ENCODE measurements around the gene FARP2.

FARP2 gene

GRCh38 chr2:241461693-241462677 lies 105.9 kb downstream of the FARP2 start:
- H3K36me3 Mint-ChIP-seq (ENCODE audit: low read depth), result no peaks in the 10 kb centered on the region
- no peaks in the 10 kb centered on the region for H3K9me3 Mint-ChIP-seq
- H3K27ac Mint-ChIP-seq, result no peak overlapping the region
- no peaks in the 10 kb centered on the region for H3K4me1 Mint-ChIP-seq (ENCODE audit: low read depth)
- H3K27me3 Mint-ChIP-seq, result no peaks in the 10 kb centered on the region
- H3K4me3 Mint-ChIP-seq, result no peak overlapping the region

- H3K9me3 Mint-ChIP-seq, result no peaks in the 10 kb centered on the region
- H3K4me3 Mint-ChIP-seq, result no peak overlapping the region
Observed at GRCh38 chr2:241463276-241464135, 107.4 kb downstream of the FARP2 start.

GRCh38 chr2:241465543-241465942 lies 109.5 kb downstream of the FARP2 start:
- H3K9me3 Mint-ChIP-seq, result no peaks in the 10 kb centered on the region
- no peak overlapping the region for H3K4me3 Mint-ChIP-seq
- no peaks in the 10 kb centered on the region for H3K27me3 Mint-ChIP-seq
- no peaks in the 10 kb centered on the region for H3K4me1 Mint-ChIP-seq (ENCODE audit: low read depth)
- no peak overlapping the region for H3K27ac Mint-ChIP-seq
- H3K36me3 Mint-ChIP-seq (ENCODE audit: low read depth), result no peaks in the 10 kb centered on the region

More at GRCh38 chr2:241463276-241464135, 107.4 kb downstream of the FARP2 start:
- H3K36me3 Mint-ChIP-seq (ENCODE audit: low read depth), result no peaks in the 10 kb centered on the region
- H3K27ac Mint-ChIP-seq, result no peak overlapping the region
- no peaks in the 10 kb centered on the region for H3K4me1 Mint-ChIP-seq (ENCODE audit: low read depth)
- no peaks in the 10 kb centered on the region for H3K27me3 Mint-ChIP-seq

GRCh38 chr2:241466230-241466629 lies 110.1 kb downstream of the FARP2 start:
- Mint-ChIP-seq H3K27ac (no peak overlapping the region), H3K36me3 (ENCODE audit: low read depth) (no peaks in the 10 kb centered on the region), H3K27me3 (no peaks in the 10 kb centered on the region), H3K9me3 (no peaks in the 10 kb centered on the region), H3K4me1 (ENCODE audit: low read depth) (no peaks in the 10 kb centered on the region), H3K4me3 (no peak overlapping the region)

DNA sequence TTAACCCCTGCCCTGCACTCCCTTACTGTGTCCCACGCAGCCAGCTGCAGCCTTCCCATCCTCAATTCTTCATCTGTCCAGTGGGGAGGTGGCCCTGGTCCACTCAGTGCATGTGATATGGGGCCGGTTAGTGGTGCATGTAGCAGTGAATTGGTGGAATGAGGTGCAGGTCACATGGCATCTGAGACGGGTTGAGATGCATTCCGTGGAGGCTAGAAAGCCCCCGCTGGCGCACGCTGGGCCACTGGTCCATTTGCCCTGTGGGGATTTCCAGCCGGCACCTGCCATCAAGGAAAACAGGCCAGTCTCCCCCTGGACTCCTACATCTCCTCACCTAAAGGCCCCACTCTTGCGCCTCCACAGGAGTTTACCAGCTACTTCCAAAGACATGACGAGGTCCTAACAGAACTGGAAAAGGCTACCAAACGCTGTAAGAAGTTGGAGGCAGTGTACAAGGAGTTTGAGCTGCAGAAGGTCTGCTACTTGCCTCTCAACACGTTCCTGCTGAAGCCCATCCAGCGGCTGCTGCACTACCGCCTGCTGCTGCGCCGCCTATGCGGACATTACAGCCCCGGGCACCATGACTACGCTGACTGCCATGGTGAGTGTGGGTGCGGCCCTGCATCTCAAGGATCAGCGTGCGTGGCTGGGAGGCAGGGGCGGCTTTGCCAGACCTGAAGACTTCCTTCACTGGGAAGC lies 111.8 kb downstream of the FARP2 start:
- Mint-ChIP-seq H3K4me1 (ENCODE audit: low read depth) (no peaks in the 10 kb centered on the region), H3K36me3 (ENCODE audit: low read depth) (no peaks in the 10 kb centered on the region), H3K9me3 (no peaks in the 10 kb centered on the region), H3K27me3 (peaks cover 13% of the 10 kb centered on the region), H3K4me3 (no peak overlapping the region), H3K27ac (no peak overlapping the region)

DNA sequence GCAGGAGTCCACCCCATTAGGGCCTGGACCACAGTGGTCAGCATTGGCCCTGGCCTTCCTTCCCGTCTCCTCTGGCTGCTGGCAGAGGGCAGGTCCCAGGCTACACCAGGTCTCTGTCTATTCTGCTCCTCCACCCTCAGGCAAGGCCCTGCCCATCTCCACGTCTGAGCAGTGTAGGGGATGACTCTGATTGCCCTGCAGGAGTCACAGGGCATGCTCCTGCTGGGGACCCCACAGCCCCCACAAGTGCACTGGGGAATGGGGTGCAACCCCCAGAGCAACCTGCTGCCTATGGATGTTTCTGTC lies 112.3 kb downstream of the FARP2 start:
- no peaks in the 10 kb centered on the region for H3K4me1 Mint-ChIP-seq (ENCODE audit: low read depth)
- no peaks in the 10 kb centered on the region for H3K9me3 Mint-ChIP-seq
- peaks cover 15% of the 10 kb centered on the region for H3K27me3 Mint-ChIP-seq
- H3K27ac Mint-ChIP-seq, result no peak overlapping the region
- H3K36me3 Mint-ChIP-seq (ENCODE audit: low read depth), result no peaks in the 10 kb centered on the region
- H3K4me3 Mint-ChIP-seq, result no peak overlapping the region

DNA sequence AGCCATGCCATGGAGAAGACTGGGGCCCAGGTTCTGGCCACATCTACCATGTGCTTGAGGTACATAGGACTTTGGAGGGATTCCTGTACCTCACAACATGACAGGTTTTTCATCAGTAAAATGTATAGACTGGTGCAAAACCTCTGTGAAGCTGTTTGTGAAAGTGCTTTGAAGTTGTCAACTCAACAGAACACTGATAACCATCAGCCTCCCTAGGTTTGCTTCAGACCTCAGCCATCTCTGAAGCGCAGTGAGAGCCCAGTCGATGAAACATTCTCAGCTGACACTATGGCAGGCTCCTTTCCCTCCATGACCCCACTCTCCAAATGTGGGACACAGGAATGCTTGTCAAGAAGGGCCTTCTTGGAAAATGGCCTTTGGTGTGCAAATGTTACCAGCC lies 113.7 kb downstream of the FARP2 start:
- Mint-ChIP-seq H3K36me3 (ENCODE audit: low read depth) (no peaks in the 10 kb centered on the region), H3K27ac (no peak overlapping the region), H3K27me3 (peaks cover 15% of the 10 kb centered on the region), H3K9me3 (no peaks in the 10 kb centered on the region), H3K4me1 (ENCODE audit: low read depth) (no peaks in the 10 kb centered on the region), H3K4me3 (no peak overlapping the region)

GRCh38 chr2:241473399-241473798 lies 117.3 kb downstream of the FARP2 start:
- peaks cover 4% of the 10 kb centered on the region for H3K36me3 Mint-ChIP-seq (ENCODE audit: low read depth)
- no peaks in the 10 kb centered on the region for H3K4me1 Mint-ChIP-seq (ENCODE audit: low read depth)
- H3K9me3 Mint-ChIP-seq, result no peaks in the 10 kb centered on the region
- peaks cover 15% of the 10 kb centered on the region for H3K27me3 Mint-ChIP-seq
- H3K27ac Mint-ChIP-seq, result no peak overlapping the region
- H3K4me3 Mint-ChIP-seq, result no peak overlapping the region

- Mint-ChIP-seq H3K9me3 (no peaks in the 10 kb centered on the region), H3K27me3 (peaks cover 15% of the 10 kb centered on the region)
Observed at GRCh38 chr2:241475267-241475666, 119.2 kb downstream of the FARP2 start.

DNA sequence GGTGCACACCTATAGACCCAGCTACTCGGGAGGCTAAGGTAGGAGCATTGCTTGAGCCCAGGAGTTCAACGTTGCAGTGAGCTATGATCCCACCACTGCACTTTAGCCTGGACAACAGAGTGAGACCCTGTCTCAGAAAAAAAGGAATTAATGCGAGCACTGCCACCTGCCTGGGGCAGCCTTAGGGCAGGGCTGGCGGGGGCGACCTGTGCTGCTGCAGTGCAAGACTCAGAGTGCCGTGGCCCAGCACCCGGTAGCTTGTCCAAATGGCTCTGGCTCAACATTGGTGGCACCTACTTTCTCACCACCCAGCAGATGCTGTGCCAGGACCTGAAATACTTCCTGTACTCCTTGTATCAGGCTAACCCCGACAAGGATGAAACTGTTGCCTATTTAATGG lies 122.1 kb downstream of the FARP2 start:
- H3K9me3 Mint-ChIP-seq, result no peaks in the 10 kb centered on the region
- H3K4me1 Mint-ChIP-seq (ENCODE audit: low read depth), result no peaks in the 10 kb centered on the region
- H3K4me3 Mint-ChIP-seq, result no peak overlapping the region
- H3K27me3 Mint-ChIP-seq, result peaks cover under 1% of the 10 kb centered on the region
- no peak overlapping the region for H3K27ac Mint-ChIP-seq
- H3K36me3 Mint-ChIP-seq (ENCODE audit: low read depth), result peaks cover 7% of the 10 kb centered on the region

More at GRCh38 chr2:241475267-241475666, 119.2 kb downstream of the FARP2 start:
- no peak overlapping the region for H3K4me3 Mint-ChIP-seq
- no peak overlapping the region for H3K27ac Mint-ChIP-seq
- peaks cover 7% of the 10 kb centered on the region for H3K36me3 Mint-ChIP-seq (ENCODE audit: low read depth)
- H3K4me1 Mint-ChIP-seq (ENCODE audit: low read depth), result no peaks in the 10 kb centered on the region

- peaks cover 7% of the 10 kb centered on the region for H3K36me3 Mint-ChIP-seq (ENCODE audit: low read depth)
- no peak overlapping the region for H3K27ac Mint-ChIP-seq
- H3K4me3 Mint-ChIP-seq, result no peak overlapping the region
- H3K9me3 Mint-ChIP-seq, result no peaks in the 10 kb centered on the region
- H3K27me3 Mint-ChIP-seq, result no peaks in the 10 kb centered on the region
- H3K4me1 Mint-ChIP-seq (ENCODE audit: low read depth), result no peaks in the 10 kb centered on the region
Observed at GRCh38 chr2:241479026-241479898, 123.2 kb downstream of the FARP2 start.

DNA sequence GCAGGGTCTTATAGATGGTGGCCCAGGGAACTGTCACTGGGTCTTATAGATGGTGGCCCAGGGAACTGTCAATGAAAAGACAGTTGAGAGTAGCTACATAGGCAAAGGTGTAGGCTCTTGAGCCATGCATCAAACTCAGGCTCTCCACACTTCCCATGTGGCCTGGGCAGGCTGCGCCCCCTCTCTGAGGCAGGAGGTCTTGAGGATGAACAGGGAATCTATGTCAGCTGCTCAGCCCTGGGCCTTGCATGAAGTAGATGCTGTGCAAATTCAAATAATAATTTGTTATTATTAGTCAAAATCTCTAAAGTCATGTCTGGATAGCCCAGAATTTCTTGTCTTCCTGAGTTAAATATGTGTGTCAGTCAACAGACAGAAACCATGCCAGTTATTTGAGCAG lies 125.6 kb downstream of the FARP2 start:
- no peaks in the 10 kb centered on the region for H3K27me3 Mint-ChIP-seq
- peaks cover 8% of the 10 kb centered on the region for H3K36me3 Mint-ChIP-seq (ENCODE audit: low read depth)
- H3K4me3 Mint-ChIP-seq, result no peak overlapping the region

GRCh38 chr2:241482126-241482955 lies 126.3 kb downstream of the FARP2 start:
- Mint-ChIP-seq H3K4me3 (no peak overlapping the region), H3K9me3 (no peaks in the 10 kb centered on the region), H3K27ac (no peak overlapping the region), H3K4me1 (ENCODE audit: low read depth) (no peaks in the 10 kb centered on the region), H3K36me3 (ENCODE audit: low read depth) (peaks cover 12% of the 10 kb centered on the region), H3K27me3 (no peaks in the 10 kb centered on the region)

More for the DNA sequence above, 125.6 kb downstream of the FARP2 start:
- no peak overlapping the region for H3K27ac Mint-ChIP-seq
- no peaks in the 10 kb centered on the region for H3K4me1 Mint-ChIP-seq (ENCODE audit: low read depth)
- no peaks in the 10 kb centered on the region for H3K9me3 Mint-ChIP-seq

All from stimulated activated naive CD8-positive, alpha-beta T cell treated with anti-CD3 and anti-CD28 coated beads, Interleukin-15, Interleukin-2, amounts not matched to agents 100 ng/mL and 50 ng/mL, for 24 hours (primary cell).